Aorta (tissue), 5 donors: ENCODE measurements around the gene NUDT22. TPM values are rescaled to one million over a fixed set of nuclear protein-coding genes. Genes with fewer than 3 reads are reported as not detected.

Source experiments
- ATAC-seq: fragments of 200-7000 bp; cut with Tn5 transposase; one replicate; pipeline ENCODE4 v1.9.1; 2022; ENCODE audit warnings: moderate library complexity; ENCODE audit not compliant: low FRiP score
- DNase-seq, 2 donors: peaks; one replicate each; pipeline ENCODE4 v3.0.0-alpha.2; 2020
- H3K27ac ChIP-seq, 2 donors: one replicate each; pipeline ENCODE4 v1.5.1; 2013; ENCODE audit warnings: low read length in 2 of 2, mild to moderate bottlenecking in 2 of 2, moderate library complexity in 2 of 2, control low read depth in 1 of 2, inconsistent platforms in 1 of 2, low read depth in 1 of 2
- H3K27me3 ChIP-seq, 2 donors: one replicate each; pipeline ENCODE4 v1.6.1; 2013; ENCODE audit warnings: control low read depth in 1 of 2, low read length in 1 of 2, mild to moderate bottlenecking in 1 of 2, moderate library complexity in 1 of 2; ENCODE audit not compliant: insufficient read depth in 2 of 2, control insufficient read depth in 1 of 2
- H3K36me3 ChIP-seq, 2 donors: one replicate each; pipeline ENCODE4 v1.6.1; 2013; ENCODE audit warnings: control low read depth in 1 of 2, low read length in 1 of 2, mild to moderate bottlenecking in 1 of 2; ENCODE audit not compliant: insufficient read depth in 2 of 2, control insufficient read depth in 1 of 2
- H3K4me1 ChIP-seq, 2 donors: one replicate each; pipeline ENCODE4 v1.6.1; 2013; ENCODE audit warnings: low read length in 2 of 2, control low read depth in 1 of 2, mild to moderate bottlenecking in 1 of 2, moderate library complexity in 1 of 2; ENCODE audit not compliant: insufficient read depth in 2 of 2, control insufficient read depth in 1 of 2
- H3K4me3 ChIP-seq, 2 donors: one replicate each; pipeline ENCODE4 v1.5.1; 2013; ENCODE audit warnings: low read length in 2 of 2, control low read depth in 1 of 2, mild to moderate bottlenecking in 1 of 2
- H3K9me3 ChIP-seq: one replicate; pipeline ENCODE4 v1.6.1; 2013; ENCODE audit warnings: mild to moderate bottlenecking, low read length; ENCODE audit not compliant: control insufficient read depth
- WGBS, 2 donors: extraction: QIAGEN DNeasy Blood & Tissue Kit; methylation state at CpG; one replicate each; pipeline ENCODE4 v1.1.7; 2013; 5-methylcytosine and 5-hydroxymethylcytosine counted together
- intact Hi-C, 2 donors: fragments of 100-400 bp; cut with DNase I; formaldehyde crosslinking; loops; one replicate each; pipeline versions ENCODE4 v1.14.2 to v1.15.0; 2022
- polyA plus RNA-seq, 2 donors: library from polyadenylated mRNA; stranded (reverse); fragments of 200-250 nt; gene quantifications; one replicate each; pipeline ENCODE4 v1.2.3, GENCODE V29; 2013
- total RNA-seq, 2 donors: library from RNA; stranded (reverse); fragmentation: NEBNext Ultra II Directional; extraction: Animal tissue kit (Norgen Biotek cat#: 25700); gene quantifications; one replicate each; pipeline ENCODE4 v1.2.1, GENCODE V29; 2021
- donor health status: healthy with polysubstance abuse.
- donor health status: Bipolar disorder and iron deficiency.
- donor health status: DM: no; HTN: no; CAD: no.
- donor health status: DM: no; HTN: no; CAD: no.
- donor health status: DM: yes; HTN: yes; CAD: no.

Gene NUDT22
- total and polyA plus RNA-seq, 4 donors: 36.7 to 98.8 (median 44.5) TPM

DNA sequence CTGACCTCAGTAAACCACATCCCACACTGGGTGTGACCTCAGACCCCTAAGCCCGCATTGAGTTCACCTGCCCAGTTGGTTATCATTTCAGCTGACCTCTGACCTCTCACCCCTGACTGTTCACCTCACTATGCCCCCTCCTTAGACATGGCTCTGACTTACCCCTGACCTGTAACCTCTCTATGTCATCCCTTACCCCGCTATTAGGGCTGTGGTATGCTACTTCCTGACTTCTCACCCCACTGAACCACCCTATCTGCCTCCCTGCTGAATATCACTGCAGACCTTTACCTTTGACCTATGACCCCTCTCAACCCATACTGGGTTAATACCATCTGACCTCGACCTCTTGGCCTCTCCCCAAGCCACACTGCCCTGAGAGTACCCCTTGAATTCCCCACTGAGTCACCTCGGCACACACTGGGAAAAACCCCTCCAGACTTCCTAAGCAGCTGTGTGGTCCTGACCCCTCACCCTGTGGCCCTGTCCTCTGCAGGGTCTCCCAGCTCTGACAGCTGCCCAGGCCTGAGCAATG is 33.5 kb downstream of the NUDT22 start:
- no peak overlapping the region for H3K27ac ChIP-seq
- WGBS, 2 donors: 82 to 89% methylated on average over 4 of the region's 4 CpGs
- intact Hi-C loops: no loop called here
- no peaks in the 10 kb centered on the region for H3K9me3 ChIP-seq
- peaks cover 8 to 11% of the 10 kb centered on the region in 2 donors for H3K36me3 ChIP-seq
- DNase-seq: no peak
- no peak overlapping the region for H3K4me3 ChIP-seq
- no peaks in the 10 kb centered on the region for H3K4me1 ChIP-seq
- ATAC-seq: no peak
- no peaks in the 10 kb centered on the region for H3K27me3 ChIP-seq

DNA sequence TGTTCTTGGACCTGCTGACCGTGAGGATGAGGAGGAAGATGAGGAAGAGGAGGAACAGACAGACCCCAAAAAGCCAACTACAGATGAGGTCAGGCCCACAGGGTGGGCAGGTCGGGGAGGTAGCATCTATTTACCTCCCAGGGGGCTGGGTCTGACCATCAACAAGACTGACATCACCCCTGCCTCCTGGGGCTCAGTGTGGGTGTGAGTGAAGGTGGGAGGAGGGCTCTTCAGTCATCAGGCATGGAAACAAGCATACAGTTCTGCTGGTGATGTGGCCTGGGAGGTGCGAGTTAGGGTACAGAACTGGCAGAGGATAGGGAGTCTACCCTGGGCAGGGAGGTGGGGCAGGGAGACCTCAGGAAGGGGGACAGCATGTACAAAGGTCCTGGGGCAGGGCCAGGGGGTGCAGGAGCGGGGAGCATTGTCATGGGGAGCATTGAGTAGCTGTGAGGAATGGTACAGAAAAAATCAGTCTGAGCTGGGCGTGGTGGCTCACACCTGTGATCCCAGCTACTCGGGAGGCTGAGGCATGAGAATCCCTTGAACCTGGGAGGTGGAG is 34.2 kb downstream of the NUDT22 start:
- H3K27ac ChIP-seq: no peak overlapping the region
- no peaks in the 10 kb centered on the region for H3K9me3 ChIP-seq
- peaks cover 8 to 11% of the 10 kb centered on the region in 2 donors for H3K36me3 ChIP-seq
- DNase-seq (no peak), ATAC-seq (no peak)
- intact Hi-C loops: no loop called here
- no peaks in the 10 kb centered on the region for H3K4me1 ChIP-seq
- no peaks in the 10 kb centered on the region for H3K27me3 ChIP-seq
- 94 to 96% methylated on average over 6 of the region's 6 CpGs for WGBS, 2 donors
- no peak overlapping the region for H3K4me3 ChIP-seq

DNA sequence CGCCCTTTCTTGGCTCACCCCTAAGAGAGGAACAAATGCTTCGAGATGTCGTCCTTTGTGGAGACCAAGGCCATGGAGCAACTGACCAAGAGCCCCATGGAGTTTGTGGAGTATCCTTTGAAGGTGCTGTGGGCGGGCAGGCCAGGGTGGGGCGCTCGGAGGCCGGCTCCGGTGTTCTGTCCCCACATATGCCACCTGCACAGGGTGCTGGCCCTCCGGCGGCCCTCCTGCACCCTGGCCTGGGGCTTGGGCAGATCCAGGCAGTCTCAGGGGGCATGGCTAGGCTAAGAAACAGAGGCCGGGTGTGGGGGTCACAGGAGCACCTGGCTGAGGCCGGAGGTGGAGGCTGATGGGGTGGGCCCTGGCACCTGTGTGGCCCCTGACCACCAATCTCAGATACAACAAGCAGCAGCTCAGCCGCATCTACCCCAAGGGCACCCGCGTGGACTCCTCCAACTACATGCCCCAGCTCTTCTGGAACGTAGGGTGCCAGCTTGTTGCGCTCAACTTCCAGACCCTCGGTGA is 35.5 kb downstream of the NUDT22 start:
- Histone ChIP-seq H3K4me1 (no peaks in the 10 kb centered on the region), H3K36me3 (peaks cover 8 to 12% of the 10 kb centered on the region in 2 donors), H3K4me3 (no peak overlapping the region), H3K27ac (no peak overlapping the region), H3K9me3 (no peaks in the 10 kb centered on the region), H3K27me3 (no peaks in the 10 kb centered on the region)
- DNase-seq (no peak), ATAC-seq (no peak)
- WGBS, 2 donors: 82 to 85% methylated on average over 18 of the region's 18 CpGs
- intact Hi-C loops: no loop called here

DNA sequence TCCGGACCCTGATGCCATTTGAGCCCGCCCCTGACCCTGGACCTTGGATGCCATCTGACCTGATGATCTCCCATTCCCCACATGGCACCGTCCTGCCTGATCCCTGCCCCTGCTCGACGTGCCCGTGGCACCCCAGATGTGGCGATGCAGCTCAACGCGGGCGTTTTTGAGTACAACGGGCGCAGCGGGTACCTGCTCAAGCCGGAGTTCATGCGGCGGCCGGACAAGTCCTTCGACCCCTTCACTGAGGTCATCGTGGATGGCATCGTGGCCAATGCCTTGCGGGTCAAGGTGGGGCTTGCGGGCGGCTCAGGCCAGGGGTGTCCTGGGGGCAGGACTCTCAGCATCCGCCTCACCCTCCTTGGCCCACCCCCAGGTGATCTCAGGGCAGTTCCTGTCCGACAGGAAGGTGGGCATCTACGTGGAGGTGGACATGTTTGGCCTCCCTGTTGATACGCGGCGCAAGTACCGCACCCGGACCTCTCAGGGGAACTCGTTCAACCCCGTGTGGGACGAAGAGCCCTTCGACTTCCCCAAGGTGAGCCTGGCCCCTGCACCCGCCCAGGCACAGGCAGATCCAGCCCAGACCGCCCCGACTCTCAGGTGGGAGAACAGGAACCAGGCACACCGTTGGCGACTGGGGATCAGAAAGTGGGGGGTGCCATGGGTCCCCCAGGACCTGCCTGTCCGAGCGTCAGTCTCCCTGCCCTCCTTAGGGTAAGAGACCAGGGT is 36.4 kb downstream of the NUDT22 start:
- no peak overlapping the region for H3K27ac ChIP-seq
- peaks cover 8 to 11% of the 10 kb centered on the region in 2 donors for H3K36me3 ChIP-seq
- intact Hi-C loops: no loop called here
- no peak overlapping the region for H3K4me3 ChIP-seq
- no peak for ATAC-seq
- DNase-seq: no peak
- no peaks in the 10 kb centered on the region for H3K27me3 ChIP-seq
- no peaks in the 10 kb centered on the region for H3K9me3 ChIP-seq
- 92 to 93% methylated on average over 42 of the region's 42 CpGs for WGBS, 2 donors
- no peaks in the 10 kb centered on the region for H3K4me1 ChIP-seq

DNA sequence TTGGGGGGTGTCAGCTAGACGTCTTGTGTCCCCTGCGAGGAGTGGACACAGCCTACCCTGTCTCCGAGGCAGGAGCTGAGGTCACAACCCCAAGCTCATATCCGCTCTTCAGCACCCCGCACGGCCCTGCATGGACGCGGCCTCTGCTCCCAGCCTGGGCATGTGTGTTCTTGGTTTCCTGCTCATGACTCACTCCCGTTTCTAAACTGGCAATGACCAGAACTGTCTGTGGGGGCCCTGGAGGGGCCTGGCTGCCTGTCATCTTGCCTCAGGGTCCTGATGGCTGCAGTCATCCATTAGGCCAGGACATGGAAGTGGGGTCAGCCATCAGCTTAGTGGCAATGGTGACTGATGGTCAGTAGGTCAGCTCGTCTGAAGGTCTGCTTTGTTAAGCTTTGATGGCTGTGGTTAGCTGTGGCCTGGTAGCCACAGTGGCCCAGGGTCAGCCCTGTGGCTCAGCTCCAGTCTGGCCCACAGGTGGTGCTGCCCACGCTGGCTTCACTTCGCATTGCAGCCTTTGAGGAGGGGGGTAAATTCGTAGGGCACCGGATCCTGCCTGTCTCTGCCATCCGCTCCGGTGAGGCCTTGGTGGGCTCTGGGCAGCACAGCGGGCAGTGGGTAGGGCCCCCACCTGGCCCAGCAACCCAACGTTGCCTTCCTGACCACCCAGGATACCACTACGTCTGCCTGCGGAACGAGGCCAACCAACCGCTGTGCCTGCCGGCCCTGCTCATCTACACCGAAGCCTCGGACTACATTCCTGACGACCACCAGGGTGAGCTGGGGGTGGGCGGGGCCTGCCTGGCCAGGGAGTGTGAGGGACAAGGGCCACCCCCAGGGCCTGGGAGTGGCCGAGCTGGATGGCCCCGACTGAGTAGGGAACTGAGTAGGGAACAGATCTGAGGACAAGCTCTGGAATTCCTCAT is 37.2 kb downstream of the NUDT22 start:
- Histone ChIP-seq H3K9me3 (no peaks in the 10 kb centered on the region), H3K36me3 (peaks cover 5 to 9% of the 10 kb centered on the region in 2 donors), H3K4me3 (no peak overlapping the region), H3K4me1 (no peaks in the 10 kb centered on the region), H3K27me3 (no peaks in the 10 kb centered on the region), H3K27ac (no peak overlapping the region)
- WGBS, 2 donors: 74 to 75% methylated on average over 29 of the region's 29 CpGs
- no peak for DNase-seq
- intact Hi-C loops: no loop called here
- no peak for ATAC-seq

DNA sequence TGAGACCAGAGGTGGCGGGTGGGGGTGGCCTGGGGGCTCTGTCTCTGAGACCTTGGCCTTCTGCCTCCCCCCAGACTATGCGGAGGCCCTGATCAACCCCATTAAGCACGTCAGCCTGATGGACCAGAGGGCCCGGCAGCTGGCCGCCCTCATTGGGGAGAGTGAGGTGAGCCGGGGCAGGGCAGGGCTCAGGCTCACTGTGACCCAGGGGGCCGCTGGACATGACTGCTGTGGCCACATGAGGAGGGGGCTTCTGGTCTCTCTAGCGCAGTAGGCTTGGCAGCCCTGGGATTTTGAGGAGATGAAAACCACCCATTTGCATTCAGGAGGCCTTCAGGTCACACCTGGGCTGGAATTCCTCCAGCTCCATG is 37.9 kb downstream of the NUDT22 start:
- Histone ChIP-seq H3K9me3 (no peaks in the 10 kb centered on the region), H3K36me3 (peaks cover 0 to 8% of the 10 kb centered on the region in 2 donors), H3K4me1 (no peaks in the 10 kb centered on the region), H3K4me3 (no peak overlapping the region), H3K27ac (no peak overlapping the region), H3K27me3 (no peaks in the 10 kb centered on the region)
- ATAC-seq (no peak), DNase-seq (no peak)
- intact Hi-C loops: no loop called here
- WGBS, 2 donors: 86 to 89% methylated on average over 8 of the region's 8 CpGs

DNA sequence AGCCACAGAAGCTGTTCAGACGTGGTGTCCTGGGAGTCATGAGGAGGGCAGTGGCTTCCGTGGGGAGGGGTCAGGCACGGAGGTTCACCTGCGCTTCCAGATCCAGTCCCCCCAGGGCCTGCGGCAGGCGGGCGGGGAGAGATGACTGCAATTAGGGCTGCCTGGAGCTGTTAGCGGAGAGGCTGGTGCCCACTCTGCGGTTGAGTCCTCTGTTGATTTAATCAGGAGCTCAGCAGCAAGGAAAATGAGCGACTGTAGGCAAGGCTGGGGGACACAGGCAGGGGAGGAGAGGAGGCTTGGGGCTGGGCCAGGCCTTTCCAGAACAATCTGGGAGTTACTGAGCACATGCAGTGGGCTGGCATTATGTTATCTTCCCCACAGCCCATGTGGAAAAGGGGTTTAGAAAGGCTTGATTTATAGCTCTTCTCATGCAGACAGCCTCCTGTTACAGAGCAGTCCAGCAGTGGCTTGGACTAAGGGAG is 38.3 kb downstream of the NUDT22 start:
- H3K9me3 ChIP-seq: no peaks in the 10 kb centered on the region
- ATAC-seq (no peak), DNase-seq (no peak)
- no peaks in the 10 kb centered on the region for H3K27me3 ChIP-seq
- no peaks in the 10 kb centered on the region for H3K4me1 ChIP-seq
- peaks cover 0 to 5% of the 10 kb centered on the region in 2 donors for H3K36me3 ChIP-seq
- WGBS, 2 donors: 81 to 86% methylated on average over 10 of the region's 10 CpGs
- H3K4me3 ChIP-seq: no peak overlapping the region
- no peak overlapping the region for H3K27ac ChIP-seq
- intact Hi-C loops: no loop called here
